WTC11 (cell line): Measurements from ENCODE around the gene SPNS3. TPM values are rescaled to one million over a fixed set of nuclear protein-coding genes. Genes with fewer than 3 reads are reported as not detected.

Experiments used
- ATAC-seq: fragments of 200-7000 bp; cut with Tn5 transposase; 2 replicates; pipeline ENCODE4 v1.10.0; 2021; ENCODE audit warnings: mild to moderate bottlenecking, moderate library complexity
- CTCF ChIA-PET: fragments of 300-600 bp; sonication (Branson Sonifier 250); formaldehyde crosslinking; loops from one replicate; lab custom pipeline; 2021; ENCODE audit warnings: antibody characterized with exemption; lab: Charles Lee
- POLR2A ChIA-PET: fragments of 350-600 bp; sonication (Branson Sonifier 250); formaldehyde crosslinking; loops from one replicate; lab custom pipeline; 2021; ENCODE audit warnings: antibody characterized with exemption; lab: Charles Lee
- DNase-seq: peaks from one replicate; pipeline ENCODE4 v3.0.0; 2021; ENCODE audit warnings: low spot score
- H3K27ac Mint-ChIP-seq: 2 replicates; pipeline ENCODE4 v1.8.0; 2021; ENCODE audit warnings: mixed read lengths
- H3K27me3 Mint-ChIP-seq: 2 replicates; pipeline ENCODE4 v1.8.0; 2021; ENCODE audit warnings: low read depth, mild to moderate bottlenecking, moderate library complexity, mixed read lengths
- H3K36me3 Mint-ChIP-seq: 2 replicates; pipeline ENCODE4 v1.8.0; 2021; ENCODE audit warnings: mixed read lengths
- H3K4me1 Mint-ChIP-seq: 2 replicates; pipeline ENCODE4 v1.8.0; 2022; ENCODE audit warnings: mixed read lengths
- H3K4me3 Mint-ChIP-seq: 2 replicates; pipeline ENCODE4 v1.8.0; 2021; ENCODE audit warnings: mild to moderate bottlenecking, moderate library complexity, mixed read lengths
- H3K9me3 Mint-ChIP-seq: 2 replicates; pipeline ENCODE4 v1.8.0; 2021; ENCODE audit warnings: mixed read lengths
- CREM ChIP-seq: sonication (generic); formaldehyde crosslinking; IDR thresholded peaks from 2 replicates; pipeline ENCODE4 v1.8.1; 2022; ENCODE audit warnings: mild to moderate bottlenecking, missing genetic modification reagents, moderate library complexity
- JAZF1 ChIP-seq: fragments of 250-450 bp; sonication (Bioruptor Pico); IDR thresholded peaks from 2 replicates; pipeline ENCODE4 v1.9.0; 2021; ENCODE audit warnings: moderate library complexity, mild to moderate bottlenecking, inconsistent platforms
- MXD4 ChIP-seq: fragments of 250-450 bp; sonication (Bioruptor Pico); IDR thresholded peaks from 2 replicates; pipeline ENCODE4 v1.8.0; 2021; ENCODE audit warnings: mild to moderate bottlenecking, moderate library complexity, borderline replicate concordance
- TEAD1 ChIP-seq: sonication (generic); formaldehyde crosslinking; IDR thresholded peaks from 2 replicates; pipeline ENCODE4 v1.8.0; 2022; ENCODE audit warnings: mild to moderate bottlenecking, missing genetic modification reagents
- TP53 ChIP-seq: sonication (generic); formaldehyde crosslinking; IDR thresholded peaks from 2 replicates; pipeline ENCODE4 v1.8.1; 2023; ENCODE audit warnings: mild to moderate bottlenecking, missing genetic modification reagents
- ZMAT4 ChIP-seq: fragments of 250-450 bp; sonication (Bioruptor Pico); IDR thresholded peaks from 2 replicates; pipeline ENCODE4 v1.9.0; 2021; ENCODE audit warnings: mild to moderate bottlenecking
- ZNF121 ChIP-seq: sonication (generic); formaldehyde crosslinking; IDR thresholded peaks from 2 replicates; pipeline ENCODE4 v1.8.0; 2023; ENCODE audit warnings: missing genetic modification reagents
- ZNF232 ChIP-seq: sonication (generic); formaldehyde crosslinking; IDR thresholded peaks from 2 replicates; pipeline ENCODE4 v1.8.0; 2022; ENCODE audit warnings: mild to moderate bottlenecking, missing genetic modification reagents
- ZNF281 ChIP-seq: sonication (generic); formaldehyde crosslinking; IDR thresholded peaks from 2 replicates; pipeline ENCODE4 v1.8.0; 2023; ENCODE audit warnings: mild to moderate bottlenecking, missing genetic modification reagents
- ZNF671 ChIP-seq: fragments of 250-450 bp; sonication (Bioruptor Pico); IDR thresholded peaks from 2 replicates; pipeline ENCODE4 v1.8.0; 2021; ENCODE audit warnings: mild to moderate bottlenecking
- total RNA-seq: library from RNA; stranded (reverse); gene quantifications from 3 replicates; pipeline ENCODE4 v1.2.3, GENCODE V29; 2021
- TF ChIP-seq, protein P1 (sequence below): sonication (generic); formaldehyde crosslinking; IDR thresholded peaks from 2 replicates; pipeline ENCODE4 v1.8.0; 2023; ENCODE audit warnings: missing genetic modification reagents, mild to moderate bottlenecking, borderline replicate concordance
- TF ChIP-seq, protein P2 (sequence below): sonication (generic); formaldehyde crosslinking; IDR thresholded peaks from 2 replicates; pipeline ENCODE4 v1.8.1; 2022; ENCODE audit warnings: mild to moderate bottlenecking, moderate library complexity, missing genetic modification reagents
- TF ChIP-seq, protein P3 (sequence below): sonication (generic); formaldehyde crosslinking; IDR thresholded peaks from 2 replicates; pipeline ENCODE4 v1.8.1; 2022; ENCODE audit warnings: low read depth, missing genetic modification reagents, borderline replicate concordance

Gene SPNS3
- total RNA-seq, 1 experiment from 2014 or later = not detected

GRCh38 chr17:4438162-4438944, 4.6 kb downstream of the SPNS3 start:
- H3K27ac Mint-ChIP-seq = peak overlapping the region; percentile 28; the same call in 1 of the 2 replicates
- CTCF ChIA-PET = interaction anchor here (1.1 kb wide), 1 partner anchor 17 kb away, joined by 3 read pairs; no protein-coding TSS in a partner anchor

DNA sequence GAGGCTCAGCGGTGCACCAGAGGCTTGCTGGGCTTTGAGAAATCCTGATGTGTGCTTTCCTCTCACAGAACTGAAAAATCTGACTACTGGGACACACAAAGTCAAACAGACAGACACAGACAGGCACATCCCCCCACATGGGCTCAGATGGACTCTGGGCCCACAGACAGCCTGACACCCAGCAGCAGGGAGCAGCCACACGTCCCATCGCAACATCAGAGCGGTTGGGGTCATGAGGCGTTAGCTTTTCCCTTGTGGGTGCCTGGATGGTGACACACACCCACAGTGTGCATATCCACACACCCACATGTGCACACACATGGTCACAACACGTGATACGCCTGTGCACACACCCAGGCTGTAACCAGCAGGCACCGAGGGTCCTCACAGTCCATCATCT, 6.3 kb downstream of the SPNS3 start:
- CTCF ChIA-PET = no interaction called here

More at GRCh38 chr17:4438162-4438944, 4.6 kb downstream of the SPNS3 start:
- no peak overlapping the region for H3K4me3 Mint-ChIP-seq
- DNase-seq (no peak), ATAC-seq (no peak)
- H3K9me3 Mint-ChIP-seq = no peaks in the 10 kb centered on the region
- POLR2A ChIA-PET = no interaction called here
- H3K27me3 Mint-ChIP-seq = no peaks in the 10 kb centered on the region
- H3K4me1 Mint-ChIP-seq = no peaks in the 10 kb centered on the region
- no peaks in the 10 kb centered on the region for H3K36me3 Mint-ChIP-seq
- no peak for TF ChIP-seq ZNF671 (CRISPR knock-in tag)
- no peak for TF ChIP-seq CREM (CRISPR knock-in tag)
- TF ChIP-seq, protein P1, sequence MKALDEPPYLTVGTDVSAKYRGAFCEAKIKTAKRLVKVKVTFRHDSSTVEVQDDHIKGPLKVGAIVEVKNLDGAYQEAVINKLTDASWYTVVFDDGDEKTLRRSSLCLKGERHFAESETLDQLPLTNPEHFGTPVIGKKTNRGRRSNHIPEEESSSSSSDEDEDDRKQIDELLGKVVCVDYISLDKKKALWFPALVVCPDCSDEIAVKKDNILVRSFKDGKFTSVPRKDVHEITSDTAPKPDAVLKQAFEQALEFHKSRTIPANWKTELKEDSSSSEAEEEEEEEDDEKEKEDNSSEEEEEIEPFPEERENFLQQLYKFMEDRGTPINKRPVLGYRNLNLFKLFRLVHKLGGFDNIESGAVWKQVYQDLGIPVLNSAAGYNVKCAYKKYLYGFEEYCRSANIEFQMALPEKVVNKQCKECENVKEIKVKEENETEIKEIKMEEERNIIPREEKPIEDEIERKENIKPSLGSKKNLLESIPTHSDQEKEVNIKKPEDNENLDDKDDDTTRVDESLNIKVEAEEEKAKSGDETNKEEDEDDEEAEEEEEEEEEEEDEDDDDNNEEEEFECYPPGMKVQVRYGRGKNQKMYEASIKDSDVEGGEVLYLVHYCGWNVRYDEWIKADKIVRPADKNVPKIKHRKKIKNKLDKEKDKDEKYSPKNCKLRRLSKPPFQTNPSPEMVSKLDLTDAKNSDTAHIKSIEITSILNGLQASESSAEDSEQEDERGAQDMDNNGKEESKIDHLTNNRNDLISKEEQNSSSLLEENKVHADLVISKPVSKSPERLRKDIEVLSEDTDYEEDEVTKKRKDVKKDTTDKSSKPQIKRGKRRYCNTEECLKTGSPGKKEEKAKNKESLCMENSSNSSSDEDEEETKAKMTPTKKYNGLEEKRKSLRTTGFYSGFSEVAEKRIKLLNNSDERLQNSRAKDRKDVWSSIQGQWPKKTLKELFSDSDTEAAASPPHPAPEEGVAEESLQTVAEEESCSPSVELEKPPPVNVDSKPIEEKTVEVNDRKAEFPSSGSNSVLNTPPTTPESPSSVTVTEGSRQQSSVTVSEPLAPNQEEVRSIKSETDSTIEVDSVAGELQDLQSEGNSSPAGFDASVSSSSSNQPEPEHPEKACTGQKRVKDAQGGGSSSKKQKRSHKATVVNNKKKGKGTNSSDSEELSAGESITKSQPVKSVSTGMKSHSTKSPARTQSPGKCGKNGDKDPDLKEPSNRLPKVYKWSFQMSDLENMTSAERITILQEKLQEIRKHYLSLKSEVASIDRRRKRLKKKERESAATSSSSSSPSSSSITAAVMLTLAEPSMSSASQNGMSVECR (CRISPR knock-in tag) = no peak
- no peak for TF ChIP-seq JAZF1 (CRISPR knock-in tag)
- TF ChIP-seq, protein P2, sequence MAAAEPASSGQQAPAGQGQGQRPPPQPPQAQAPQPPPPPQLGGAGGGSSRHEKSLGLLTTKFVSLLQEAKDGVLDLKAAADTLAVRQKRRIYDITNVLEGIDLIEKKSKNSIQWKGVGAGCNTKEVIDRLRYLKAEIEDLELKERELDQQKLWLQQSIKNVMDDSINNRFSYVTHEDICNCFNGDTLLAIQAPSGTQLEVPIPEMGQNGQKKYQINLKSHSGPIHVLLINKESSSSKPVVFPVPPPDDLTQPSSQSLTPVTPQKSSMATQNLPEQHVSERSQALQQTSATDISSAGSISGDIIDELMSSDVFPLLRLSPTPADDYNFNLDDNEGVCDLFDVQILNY = no peak
- no peak for TF ChIP-seq ZNF121 (CRISPR knock-in tag)
- no peak for TF ChIP-seq TP53 (CRISPR knock-in tag)
- no peak for TF ChIP-seq MXD4 (CRISPR knock-in tag)
- TF ChIP-seq TEAD1 = no peak
- TF ChIP-seq, all 79 proteins: peak for 0

More for the DNA sequence above, 6.3 kb downstream of the SPNS3 start:
- Mint-ChIP-seq H3K27ac (no peak overlapping the region), H3K9me3 (no peaks in the 10 kb centered on the region), H3K36me3 (no peaks in the 10 kb centered on the region), H3K4me3 (no peak overlapping the region), H3K4me1 (no peaks in the 10 kb centered on the region), H3K27me3 (no peaks in the 10 kb centered on the region)
- TF ChIP-seq ZMAT4 (CRISPR knock-in tag) (no peak), ZNF232 (CRISPR knock-in tag) (no peak), ZNF281 (CRISPR knock-in tag) (no peak)
- TF ChIP-seq, protein P3, sequence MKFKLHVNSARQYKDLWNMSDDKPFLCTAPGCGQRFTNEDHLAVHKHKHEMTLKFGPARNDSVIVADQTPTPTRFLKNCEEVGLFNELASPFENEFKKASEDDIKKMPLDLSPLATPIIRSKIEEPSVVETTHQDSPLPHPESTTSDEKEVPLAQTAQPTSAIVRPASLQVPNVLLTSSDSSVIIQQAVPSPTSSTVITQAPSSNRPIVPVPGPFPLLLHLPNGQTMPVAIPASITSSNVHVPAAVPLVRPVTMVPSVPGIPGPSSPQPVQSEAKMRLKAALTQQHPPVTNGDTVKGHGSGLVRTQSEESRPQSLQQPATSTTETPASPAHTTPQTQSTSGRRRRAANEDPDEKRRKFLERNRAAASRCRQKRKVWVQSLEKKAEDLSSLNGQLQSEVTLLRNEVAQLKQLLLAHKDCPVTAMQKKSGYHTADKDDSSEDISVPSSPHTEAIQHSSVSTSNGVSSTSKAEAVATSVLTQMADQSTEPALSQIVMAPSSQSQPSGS (CRISPR knock-in tag) = no peak
- POLR2A ChIA-PET = no interaction called here
- DNase-seq (no peak), ATAC-seq (no peak)
